Upper lobe of left lung (tissue), 4 donors: Measurements from ENCODE around the gene SLAMF9.

Experiments
- CTCF ChIP-seq, 6 experiments: fragments of 450-650 bp in 4 of 6; fragments of 200-600 bp in 2 of 6; sonication (generic) in 2 of 6; IDR thresholded peaks; one replicate each; pipeline ENCODE4 v1.5.1; 2016 to 2019; ENCODE audit warnings: antibody characterized with exemption in 6 of 6
- EP300 ChIP-seq, 4 donors: sonication (generic); formaldehyde crosslinking; IDR thresholded peaks; one replicate each; pipeline ENCODE4 v1.5.1; 2017; ENCODE audit warnings: antibody characterized with exemption in 4 of 4, control low read depth in 2 of 4
- POLR2A ChIP-seq, 4 donors: fragments of 450-650 bp; IDR thresholded peaks; one replicate each; pipeline ENCODE4 v1.5.1; 2016 to 2017; ENCODE audit warnings: antibody characterized with exemption in 4 of 4, mild to moderate bottlenecking in 2 of 4

- TF ChIP-seq POLR2A (IDR thresholded peaks at IDR 0.05) = no peak
- no peak for TF ChIP-seq CTCF (IDR thresholded peaks at IDR 0.05)
- no peak for TF ChIP-seq EP300 (IDR thresholded peaks at IDR 0.05)
These were observed 23.8 kb downstream of the SLAMF9 start for GRCh38 chr1:159930216-159930615.
